GM12891 (cell line): ENCODE data around the gene TRIM28.
"Not testable (repeated sequence)": the region's sequence is repeated elsewhere in the genome, so short reads cannot be mapped to it uniquely, and the experiment has no call there.

Source experiments
- DNase-seq: peaks from one replicate; pipeline ENCODE4 v3.0.0; 2011; ENCODE audit warnings: low spot score; ENCODE audit not compliant: insufficient read length
- FAIRE-seq: peaks from 2 replicates; lab custom pipeline; 2011; peaks lifted over from hg19 to GRCh38; lab: Jason Lieb, UNC
- PAX5 ChIP-seq: IDR thresholded peaks from 2 replicates; pipeline ENCODE4 v1.6.1; 2011; ENCODE audit warnings: low read length, moderate library complexity, mild to moderate bottlenecking; ENCODE audit not compliant: insufficient read depth, severe bottlenecking
- POLR2A ChIP-seq: IDR thresholded peaks from 2 replicates; pipeline ENCODE4 v1.6.1; 2011; ENCODE audit warnings: low read depth, low read length, control low read depth
- POLR2AphosphoS5 ChIP-seq: IDR thresholded peaks from 2 replicates; pipeline ENCODE4 v1.6.1; 2011; ENCODE audit warnings: low read depth, low read length, control low read depth
- POU2F2 ChIP-seq: IDR thresholded peaks from 2 replicates; pipeline ENCODE4 v1.6.1; 2011; ENCODE audit warnings: low read depth, mild to moderate bottlenecking, control low read depth, low read length, moderate library complexity
- SPI1 ChIP-seq: IDR thresholded peaks from 2 replicates; pipeline ENCODE4 v1.6.1; 2011; ENCODE audit warnings: low read depth, low read length, control low read depth
- TAF1 ChIP-seq: IDR thresholded peaks from 2 replicates; pipeline ENCODE4 v1.6.1; 2011; ENCODE audit warnings: low read depth, low read length, control low read depth

TRIM28 gene

DNA sequence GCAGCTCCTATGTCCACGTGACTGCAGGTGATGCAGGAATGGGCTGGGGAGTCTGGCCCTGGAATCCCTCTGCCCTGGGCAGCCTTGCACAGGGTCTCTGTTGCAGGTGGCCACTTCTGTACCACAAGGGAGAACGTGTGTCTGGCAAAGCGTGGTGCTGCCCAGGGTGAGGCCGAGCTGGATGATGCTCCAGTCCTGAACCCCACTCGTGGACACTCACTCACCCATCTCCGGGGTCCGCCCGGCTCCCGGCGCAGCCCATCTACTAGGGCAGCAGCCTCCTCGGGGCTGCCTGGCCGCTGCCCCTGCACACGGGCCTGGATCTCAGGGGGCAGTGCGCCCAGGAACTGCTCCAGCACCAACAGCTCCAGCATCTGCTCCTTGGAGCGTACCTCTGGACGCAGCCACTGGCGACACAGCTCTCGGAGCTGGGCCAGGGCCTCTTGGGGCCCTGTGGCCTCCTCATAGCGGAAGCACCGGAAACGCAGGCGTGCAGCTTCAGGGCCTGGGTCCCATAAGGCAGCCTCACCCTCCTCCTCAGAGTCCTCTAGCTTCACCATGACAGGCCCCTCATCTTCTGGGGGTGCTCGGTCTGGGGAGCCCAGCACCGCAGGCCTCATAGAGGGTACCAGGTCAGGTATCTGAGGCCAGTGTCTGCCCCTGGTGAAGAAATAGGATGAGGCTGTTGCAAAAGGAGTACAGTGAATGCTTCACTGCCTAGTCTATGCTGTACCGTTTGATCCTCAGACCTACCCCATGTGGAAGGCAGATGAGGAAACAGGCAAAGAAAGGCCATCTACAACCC is 27.1 kb downstream of the TRIM28 start:
- DNase-seq (no peak), FAIRE-seq (no peak)
- no peak for TF ChIP-seq TAF1
- TF ChIP-seq POLR2AphosphoS5 = no peak
- TF ChIP-seq SPI1 = no peak
- TF ChIP-seq PAX5 = no peak

GRCh38 chr19:58571575-58571947 is 27.7 kb downstream of the TRIM28 start:
- TF ChIP-seq POLR2A = no peak
- TF ChIP-seq PAX5 = no peak
- no peak for TF ChIP-seq POU2F2
- TF ChIP-seq POLR2AphosphoS5 = no peak
- TF ChIP-seq TAF1 = no peak
- no peak for TF ChIP-seq SPI1
- FAIRE-seq = no peak

GRCh38 chr19:58572026-58572817 is 28.4 kb downstream of the TRIM28 start:
- no peak for DNase-seq
- FAIRE-seq = no peak
- TF ChIP-seq PAX5 (peak; percentile 31), POLR2A (0 out of 2 replicates have a peak, but pooled peaks have one; percentile 9), POLR2AphosphoS5 (no peak)

More at GRCh38 chr19:58571575-58571947, 27.7 kb downstream of the TRIM28 start:
- no peak for DNase-seq

GRCh38 chr19:58572818-58573657 is 29.2 kb downstream of the TRIM28 start, which contains the start of gene MZF1:
Gene MZF1 (minus strand): TSS chr19:58573335. CDS start chr19:58571389, 1,946 bp downstream.
- TF ChIP-seq POLR2A (peak; percentile 58; the same call in 1 of the 2 replicates), POU2F2 (peak; percentile 39; the same call in 1 of the 2 replicates), SPI1 (peak; percentile 42; the same call in 1 of the 2 replicates), TAF1 (no peak), POLR2AphosphoS5 (peak; percentile 48; the same call in 1 of the 2 replicates), PAX5 (peak; percentile 28)
- DNase-seq (peak; percentile 94), FAIRE-seq (peak; percentile 97)

- DNase-seq (no peak), FAIRE-seq (no peak)
- TF ChIP-seq POU2F2 (no peak), SPI1 (no peak), POLR2AphosphoS5 (no peak), PAX5 (no peak)
Observed at GRCh38 chr19:58573658-58574164, 29.8 kb downstream of the TRIM28 start.

GRCh38 chr19:58575183-58576041 is 31.5 kb downstream of the TRIM28 start:
- peak; percentile 81 for TF ChIP-seq POLR2A
- no peak for TF ChIP-seq PAX5
- peak; percentile 65 for TF ChIP-seq POLR2AphosphoS5
- peak; percentile 35; the same call in 1 of the 2 replicates for TF ChIP-seq SPI1
- no peak for TF ChIP-seq POU2F2
- TF ChIP-seq TAF1 = peak; percentile 62; the same call in 1 of the 2 replicates
- FAIRE-seq = peak; percentile 88

GRCh38 chr19:58577581-58577980 is 33.7 kb downstream of the TRIM28 start:
- DNase-seq, FAIRE-seq: not testable (repeated sequence)

More at GRCh38 chr19:58575183-58576041, 31.5 kb downstream of the TRIM28 start:
- peak; percentile 70 for DNase-seq
